Body of pancreas (tissue), 4 donors: ENCODE data around the gene PRKACA. TPM values are rescaled to one million over a fixed set of nuclear protein-coding genes. Genes with fewer than 3 reads are reported as not detected.

Experiments used
- ATAC-seq: fragments of 150-250 bp; one replicate; pipeline ENCODE4 v1.9.1; 2016
- DNase-seq, 4 donors: peaks; one replicate each; pipeline ENCODE4 v3.0.0-alpha.2; 2019
- H3K27ac ChIP-seq, 4 donors: fragments of 200-600 bp; sonication (generic); 1 replicate in 3 of 4; 2 replicates in 1 of 4; pipeline versions ENCODE4 v1.5.1 to v1.6.1; 2016 to 2019; ENCODE audit warnings: mild to moderate bottlenecking in 1 of 4, mixed read lengths in 1 of 4, moderate library complexity in 1 of 4
- H3K27me3 ChIP-seq, 2 donors: fragments of 200-600 bp; sonication (generic); one replicate each; pipeline ENCODE4 v1.6.0; 2016; ENCODE audit warnings: mild to moderate bottlenecking in 1 of 2
- H3K36me3 ChIP-seq, 2 donors: fragments of 200-600 bp; sonication (generic); replicated peaks in 1 of 2; 2 replicates each; pipeline ENCODE4 v1.5.1; 2016; ENCODE audit warnings: low read depth in 2 of 2; ENCODE audit not compliant: insufficient read depth in 1 of 2
- H3K4me1 ChIP-seq: fragments of 200-600 bp; sonication (generic); one replicate; pipeline ENCODE4 v1.6.0; 2016
- H3K4me3 ChIP-seq, 2 donors: fragments of 200-600 bp; sonication (generic); 1 replicate in 1 of 2; 2 replicates in 1 of 2; pipeline ENCODE4 v1.5.1; 2016 to 2019
- H3K9me3 ChIP-seq, 3 donors: fragments of 200-600 bp; sonication (generic); 1 replicate in 2 of 3; 2 replicates in 1 of 3; pipeline ENCODE4 v1.5.1; 2016
- CTCF ChIP-seq, 7 experiments: fragments of 450-650 bp in 4 of 7; fragments of 200-600 bp in 3 of 7; sonication (generic) in 3 of 7; IDR thresholded peaks; one replicate each; pipeline ENCODE4 v1.5.1; 2016 to 2019; ENCODE audit warnings: antibody characterized with exemption in 7 of 7
- POLR2A ChIP-seq, 3 donors: fragments of 450-650 bp; IDR thresholded peaks; one replicate each; pipeline ENCODE4 v1.6.1; 2016; ENCODE audit warnings: antibody characterized with exemption in 3 of 3, mild to moderate bottlenecking in 2 of 3
- WGBS, 2 donors: methylation state at CpG; one replicate each; pipeline ENCODE4 v1.1.5; 2017; 5-methylcytosine and 5-hydroxymethylcytosine counted together
- intact Hi-C: fragments of 100-400 bp; cut with DNase I; formaldehyde crosslinking; loops from one replicate; pipeline ENCODE4 v1.15.1; 2023
- total RNA-seq, 2 donors: library from RNA; depleted of rRNA; stranded (reverse); fragments of >200 nt; gene quantifications; one replicate each; pipeline ENCODE4 v1.1.0, GENCODE V29; 2016

The PRKACA gene
- total RNA-seq, 2 donors from 2014 or later: 15.5 to 22.6 TPM

DNA sequence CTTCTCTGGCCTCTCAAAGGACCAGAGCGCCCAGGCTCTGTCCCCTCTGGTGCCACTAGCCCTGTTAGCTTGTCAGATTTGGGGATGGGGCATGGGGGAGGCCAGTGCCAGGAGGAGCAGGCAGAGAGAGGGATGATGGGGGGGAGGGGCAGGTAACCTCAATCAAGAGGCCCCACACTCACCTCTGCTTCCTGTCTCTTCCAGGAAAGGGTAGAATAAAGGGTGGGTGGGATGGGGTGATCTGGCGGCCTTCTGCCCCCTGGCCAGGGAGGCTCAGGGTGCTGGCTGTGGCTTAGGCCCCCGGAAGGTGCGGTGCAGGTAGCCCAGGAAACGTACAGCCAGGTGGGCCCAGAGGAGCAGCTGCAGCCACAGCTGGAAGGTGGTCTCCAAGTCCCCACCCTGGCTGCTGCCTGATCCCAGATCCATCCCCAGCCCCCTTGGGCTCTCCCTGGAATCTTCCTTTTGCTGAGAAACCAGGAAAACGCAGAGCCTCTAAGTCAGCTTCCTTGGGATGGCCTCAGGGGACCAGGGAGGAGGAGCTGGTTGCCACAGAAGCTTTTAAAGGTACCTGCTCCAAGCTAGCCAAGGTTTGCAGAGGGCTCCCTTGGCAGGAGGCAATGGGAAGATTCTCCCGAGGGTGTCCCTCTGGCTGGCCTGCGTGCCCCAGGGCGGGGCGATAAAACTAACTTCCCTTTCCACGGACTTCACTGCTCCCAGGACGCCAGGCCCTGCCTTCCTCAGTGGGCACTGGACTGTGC is 5.3 kb downstream of the PRKACA start:
- no peak for TF ChIP-seq CTCF (IDR thresholded peaks at IDR 0.05)
- TF ChIP-seq POLR2A (IDR thresholded peaks at IDR 0.05): no peak
- Histone ChIP-seq H3K4me3 (no peak overlapping the region), H3K36me3 (no peaks in the 10 kb centered on the region), H3K27me3 (no peaks in the 10 kb centered on the region), H3K27ac (peak overlapping the region in 2 of 4 donors; percentile 62 to 69), H3K9me3 (no peaks in the 10 kb centered on the region), H3K4me1 (peaks cover 43% of the 10 kb centered on the region)
- no peak for DNase-seq
- intact Hi-C loops: no loop called here
- ATAC-seq: no peak
- WGBS, 2 donors: 70 to 73% methylated on average over 8 to 12 of the region's 12 CpGs

- TF ChIP-seq POLR2A (IDR thresholded peaks at IDR 0.05) (no peak), CTCF (IDR thresholded peaks at IDR 0.05) (no peak)
- intact Hi-C loops: no loop called here
- ATAC-seq: no peak
- H3K27me3 ChIP-seq: no peaks in the 10 kb centered on the region
- H3K27ac ChIP-seq: no peak overlapping the region
- 90 to 93% methylated on average over 1 of the region's 1 CpG for WGBS, 2 donors
- peaks cover 40% of the 10 kb centered on the region for H3K4me1 ChIP-seq
- H3K4me3 ChIP-seq: no peak overlapping the region
- DNase-seq: no peak
- no peaks in the 10 kb centered on the region for H3K36me3 ChIP-seq
- no peaks in the 10 kb centered on the region for H3K9me3 ChIP-seq
Observed at GRCh38 chr19:14111486-14111885, 6.1 kb downstream of the PRKACA start.

GRCh38 chr19:14110650-14111049 is 6.9 kb downstream of the PRKACA start:
- H3K36me3 ChIP-seq: peaks cover 2 to 3% of the 10 kb centered on the region in 2 donors
- DNase-seq: no peak
- no peaks in the 10 kb centered on the region for H3K27me3 ChIP-seq
- intact Hi-C loops: no loop called here
- no peak for TF ChIP-seq POLR2A (IDR thresholded peaks at IDR 0.05)
- no peak for TF ChIP-seq CTCF (IDR thresholded peaks at IDR 0.05)
- H3K4me1 ChIP-seq: peaks cover 32% of the 10 kb centered on the region
- H3K9me3 ChIP-seq: no peaks in the 10 kb centered on the region
- H3K27ac ChIP-seq: no peak overlapping the region
- 52 to 89% methylated on average over 1 to 2 of the region's 2 CpGs for WGBS, 2 donors
- no peak overlapping the region for H3K4me3 ChIP-seq
- ATAC-seq: no peak

DNA sequence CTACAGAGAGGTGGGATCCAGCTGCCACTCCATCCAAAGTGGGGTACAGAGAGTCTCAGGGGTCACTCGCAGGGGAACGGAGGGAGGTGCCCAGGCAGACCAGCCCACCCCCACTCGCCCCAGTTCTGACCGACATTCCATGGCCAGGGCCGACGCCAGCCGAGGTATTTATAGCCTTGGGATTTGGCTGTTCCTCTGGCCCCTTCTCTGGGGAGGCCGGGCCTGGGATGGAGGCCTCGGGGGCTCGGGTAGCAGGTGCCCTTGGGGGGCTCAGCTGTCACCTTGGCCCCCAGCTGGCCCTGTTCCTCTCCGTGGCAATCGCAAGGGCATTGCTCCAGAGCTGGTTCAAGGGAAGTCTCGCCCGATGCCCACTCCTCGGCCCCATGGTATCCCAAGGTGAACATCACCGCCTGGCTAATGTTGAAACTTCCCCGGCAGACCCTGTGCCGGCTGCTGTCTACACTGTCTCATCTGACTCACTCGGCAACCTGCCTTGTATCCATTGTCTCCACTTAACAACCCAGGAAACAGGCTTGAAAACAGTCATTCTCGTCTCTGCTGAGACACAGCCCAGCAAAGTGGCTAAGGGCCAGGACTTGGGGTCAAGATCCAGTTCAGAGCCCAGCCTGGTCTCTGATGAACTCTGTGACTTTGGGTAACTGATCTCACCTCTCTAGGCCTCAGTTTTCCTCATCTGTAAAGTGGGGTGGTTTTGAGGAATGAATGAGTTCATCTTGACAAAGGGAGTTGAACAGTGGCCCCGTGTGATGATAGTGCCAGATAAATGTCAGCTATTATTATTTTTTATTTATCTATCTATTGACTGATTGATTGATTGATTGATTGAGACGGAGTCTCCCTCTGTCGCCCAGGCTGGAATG is 9.7 kb downstream of the PRKACA start:
- H3K4me1 ChIP-seq: peaks cover 6% of the 10 kb centered on the region
- no peaks in the 10 kb centered on the region for H3K9me3 ChIP-seq
- ATAC-seq (peak; percentile 18), DNase-seq (no peak)
- no peak overlapping the region for H3K27ac ChIP-seq
- TF ChIP-seq CTCF (IDR thresholded peaks at IDR 0.05): no peak
- TF ChIP-seq POLR2A (IDR thresholded peaks at IDR 0.05): no peak
- peaks cover 2 to 6% of the 10 kb centered on the region in 2 donors for H3K36me3 ChIP-seq
- no peak overlapping the region for H3K4me3 ChIP-seq
- no peaks in the 10 kb centered on the region for H3K27me3 ChIP-seq
- intact Hi-C loops: no loop called here
- WGBS, 2 donors: 80 to 90% methylated on average over 6 to 23 of the region's 23 CpGs
